ENCODE measurements around the gene DSG1.
"Not testable (repeated sequence)": the region's sequence is repeated elsewhere in the genome, so short reads cannot be mapped to it uniquely, and the experiment has no call there.

The DSG1 gene

DNA sequence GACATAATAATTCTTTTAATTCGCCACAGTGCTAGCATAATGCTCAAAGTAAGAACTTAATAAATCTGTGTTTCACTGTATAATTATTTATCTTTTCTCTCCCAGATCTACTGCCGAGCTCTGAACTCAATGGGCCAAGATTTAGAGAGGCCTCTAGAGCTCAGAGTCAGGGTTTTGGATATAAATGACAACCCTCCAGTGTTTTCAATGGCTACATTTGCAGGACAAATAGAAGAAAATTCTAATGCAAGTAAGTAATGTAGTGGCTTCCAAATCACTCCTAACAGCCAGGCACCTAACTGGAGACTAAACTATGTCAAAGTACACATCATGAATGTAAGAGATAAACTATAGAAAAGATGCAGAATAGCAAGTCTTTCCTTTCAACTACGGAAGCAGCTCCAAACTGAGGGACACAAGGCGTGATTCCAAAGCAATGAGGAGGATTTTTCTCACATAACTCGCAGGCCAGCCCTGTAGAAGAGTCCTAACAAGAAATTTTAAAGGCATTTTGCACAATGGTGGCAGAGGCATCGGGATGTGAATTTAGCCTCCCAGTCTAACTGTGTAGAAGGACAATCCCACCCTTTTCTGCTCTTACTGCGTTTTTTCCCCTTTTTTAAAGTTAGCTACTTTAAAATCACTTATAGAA is 12.0 kb downstream of the DSG1 start:
- no peak for DNase-seq (ENCODE audit: low read depth, low spot score)
- Histone ChIP-seq H3K4me1 (ENCODE audit: control insufficient read depth, insufficient read depth, low read length) (no peaks in the 10 kb centered on the region; the same call in 1 of the 2 replicates), H3K36me3 (ENCODE audit: control insufficient read depth, insufficient read depth, low read length) (no peaks in the 10 kb centered on the region), H3K9me3 (ENCODE audit: control insufficient read depth, insufficient read depth, low read length) (no peaks in the 10 kb centered on the region), H3K4me3 (ENCODE audit: low read length) (no peak overlapping the region), H3K27me3 (ENCODE audit: control insufficient read depth, insufficient read depth, low read length) (no peaks in the 10 kb centered on the region), H3K27ac (ENCODE audit: low read length) (no peak overlapping the region)
- no CpG with 5 or more reads among the region's 7 CpGs for WGBS (ENCODE audit: insufficient coverage, insufficient read length)

DNA sequence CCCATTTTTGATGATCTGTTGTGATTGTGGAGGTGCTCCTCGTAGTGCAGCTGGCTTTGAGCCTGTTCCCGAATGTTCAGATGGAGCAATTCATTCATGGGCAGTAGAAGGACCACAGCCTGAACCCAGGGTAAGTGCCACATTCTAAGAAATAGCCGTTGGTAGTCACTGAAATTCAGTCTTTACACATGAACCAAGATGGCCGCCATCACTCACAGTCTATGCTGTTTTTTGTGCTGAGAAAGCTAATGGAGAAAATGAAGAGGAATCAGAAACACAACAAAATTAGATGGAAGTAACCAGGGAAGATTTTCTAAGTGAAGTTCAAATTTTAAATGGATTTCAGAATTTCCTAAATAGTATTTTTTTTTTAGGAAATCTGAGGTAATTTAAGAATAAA is 25.5 kb downstream of the DSG1 start:
- WGBS (ENCODE audit: insufficient coverage, insufficient read length): no CpG with 5 or more reads among the region's 4 CpGs

DNA sequence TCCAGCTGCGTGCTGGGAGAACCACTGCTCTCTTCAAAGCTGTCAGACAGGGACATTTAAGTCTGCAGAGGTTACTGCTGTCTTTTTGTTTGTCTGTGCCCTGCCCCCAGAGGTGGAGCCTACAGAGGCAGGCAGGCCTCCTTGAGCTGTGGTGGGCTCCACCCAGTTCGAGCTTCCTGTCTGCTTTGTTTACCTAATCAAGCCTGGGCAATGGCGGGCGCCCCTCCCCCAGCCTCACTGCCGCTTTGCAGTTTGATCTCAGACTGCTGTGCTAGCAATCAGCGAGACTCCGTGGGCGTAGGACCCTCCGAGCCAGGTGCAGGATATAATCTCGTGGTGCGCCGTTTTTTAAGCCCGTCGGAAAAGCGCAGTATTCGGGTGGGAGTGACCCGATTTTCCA is 35.4 kb downstream of the DSG1 start:
- not testable (repeated sequence) for H3K27ac ChIP-seq (ENCODE audit: low read length); H3K4me1 ChIP-seq (ENCODE audit: control insufficient read depth, insufficient read depth, low read length); H3K4me3 ChIP-seq (ENCODE audit: low read length); H3K9me3 ChIP-seq (ENCODE audit: control insufficient read depth, insufficient read depth, low read length); DNase-seq (ENCODE audit: low read depth, low spot score); H3K36me3 ChIP-seq (ENCODE audit: control insufficient read depth, insufficient read depth, low read length); H3K27me3 ChIP-seq (ENCODE audit: control insufficient read depth, insufficient read depth, low read length)
- no CpG with 5 or more reads among the region's 17 CpGs for WGBS (ENCODE audit: insufficient coverage, insufficient read length)

More for the DNA sequence above, 25.5 kb downstream of the DSG1 start:
- Histone ChIP-seq H3K4me3 (ENCODE audit: low read length) (no peak overlapping the region), H3K9me3 (ENCODE audit: control insufficient read depth, insufficient read depth, low read length) (no peaks in the 10 kb centered on the region), H3K36me3 (ENCODE audit: control insufficient read depth, insufficient read depth, low read length) (no peaks in the 10 kb centered on the region), H3K27ac (ENCODE audit: low read length) (no peak overlapping the region), H3K4me1 (ENCODE audit: control insufficient read depth, insufficient read depth, low read length) (no peaks in the 10 kb centered on the region), H3K27me3 (ENCODE audit: control insufficient read depth, insufficient read depth, low read length) (no peaks in the 10 kb centered on the region)
- no peak for DNase-seq (ENCODE audit: low read depth, low spot score)

DNA sequence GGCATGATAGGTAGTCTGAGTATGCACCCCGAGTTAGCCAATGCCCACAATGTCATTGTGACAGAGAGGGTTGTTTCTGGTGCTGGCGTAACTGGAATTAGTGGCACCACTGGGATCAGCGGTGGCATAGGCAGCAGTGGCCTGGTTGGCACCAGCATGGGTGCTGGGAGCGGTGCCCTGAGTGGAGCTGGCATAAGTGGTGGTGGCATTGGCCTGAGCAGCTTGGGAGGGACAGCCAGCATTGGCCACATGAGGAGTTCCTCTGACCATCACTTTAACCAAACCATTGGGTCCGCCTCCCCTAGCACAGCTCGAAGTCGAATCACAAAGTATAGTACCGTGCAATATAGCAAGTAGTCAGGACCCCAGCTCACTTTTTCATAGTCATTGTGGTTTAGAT is 37.0 kb downstream of the DSG1 start:
- no peaks in the 10 kb centered on the region; the same call in 1 of the 2 replicates for H3K9me3 ChIP-seq (ENCODE audit: control insufficient read depth, insufficient read depth, low read length)
- H3K36me3 ChIP-seq (ENCODE audit: control insufficient read depth, insufficient read depth, low read length): no peaks in the 10 kb centered on the region
- no peak for DNase-seq (ENCODE audit: low read depth, low spot score)
- H3K27ac ChIP-seq (ENCODE audit: low read length): no peak overlapping the region
- no peak overlapping the region for H3K4me3 ChIP-seq (ENCODE audit: low read length)
- no peaks in the 10 kb centered on the region for H3K27me3 ChIP-seq (ENCODE audit: control insufficient read depth, insufficient read depth, low read length)
- no CpG with 5 or more reads among the region's 8 CpGs for WGBS (ENCODE audit: insufficient coverage, insufficient read length)
- no peaks in the 10 kb centered on the region for H3K4me1 ChIP-seq (ENCODE audit: control insufficient read depth, insufficient read depth, low read length)

DNA sequence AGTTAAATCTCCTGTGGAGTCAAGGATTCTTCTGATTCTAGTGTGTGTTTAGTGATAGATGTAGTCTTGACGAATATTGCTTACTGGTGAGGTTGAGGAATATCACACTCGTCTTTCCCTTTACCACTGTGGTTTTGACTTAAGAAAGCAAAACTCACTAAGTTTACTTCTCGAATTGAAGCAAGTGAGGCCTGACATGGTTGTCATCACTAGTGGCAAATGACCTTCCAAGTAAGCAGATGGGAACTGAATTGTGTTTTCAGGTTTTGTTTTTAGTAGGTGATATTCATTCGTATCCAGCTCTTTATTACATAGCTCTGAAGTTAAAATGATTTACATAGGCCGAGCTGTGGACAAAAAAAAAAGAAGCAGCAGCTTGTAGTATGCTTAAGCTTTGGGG is 38.1 kb downstream of the DSG1 start:
- Histone ChIP-seq H3K27me3 (ENCODE audit: control insufficient read depth, insufficient read depth, low read length) (no peaks in the 10 kb centered on the region), H3K4me3 (ENCODE audit: low read length) (no peak overlapping the region), H3K4me1 (ENCODE audit: control insufficient read depth, insufficient read depth, low read length) (no peaks in the 10 kb centered on the region), H3K27ac (ENCODE audit: low read length) (no peak overlapping the region), H3K36me3 (ENCODE audit: control insufficient read depth, insufficient read depth, low read length) (no peaks in the 10 kb centered on the region), H3K9me3 (ENCODE audit: control insufficient read depth, insufficient read depth, low read length) (no peaks in the 10 kb centered on the region; the same call in 1 of the 2 replicates)
- no peak for DNase-seq (ENCODE audit: low read depth, low spot score)
- WGBS (ENCODE audit: insufficient coverage, insufficient read length): no CpG with 5 or more reads among the region's 5 CpGs

DNA sequence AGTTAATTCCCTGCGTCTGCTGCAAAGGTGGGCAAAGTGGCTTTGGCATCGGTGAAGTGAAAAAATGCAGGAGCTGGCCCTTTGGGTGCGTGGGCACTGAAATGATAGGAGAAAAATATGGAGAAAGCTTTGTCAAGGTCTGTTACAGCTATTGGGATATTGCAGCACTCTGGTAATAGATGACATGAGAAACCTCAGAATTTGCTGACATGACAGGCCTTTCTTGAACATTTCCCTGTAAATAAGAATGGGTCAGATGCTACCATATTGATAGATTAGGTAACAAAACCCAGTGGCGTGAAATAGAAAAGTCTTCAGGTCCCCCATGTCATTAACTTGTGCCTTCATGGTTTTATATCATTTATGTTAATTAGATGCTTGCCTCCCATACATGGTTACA is 46.2 kb downstream of the DSG1 start:
- no CpG with 5 or more reads among the region's 4 CpGs for WGBS (ENCODE audit: insufficient coverage, insufficient read length)
- Histone ChIP-seq H3K9me3 (ENCODE audit: control insufficient read depth, insufficient read depth, low read length) (no peaks in the 10 kb centered on the region), H3K36me3 (ENCODE audit: control insufficient read depth, insufficient read depth, low read length) (no peaks in the 10 kb centered on the region), H3K4me3 (ENCODE audit: low read length) (no peak overlapping the region), H3K27me3 (ENCODE audit: control insufficient read depth, insufficient read depth, low read length) (no peaks in the 10 kb centered on the region), H3K4me1 (ENCODE audit: control insufficient read depth, insufficient read depth, low read length) (no peaks in the 10 kb centered on the region), H3K27ac (ENCODE audit: low read length) (no peak overlapping the region)
- DNase-seq (ENCODE audit: low read depth, low spot score): no peak

DNA sequence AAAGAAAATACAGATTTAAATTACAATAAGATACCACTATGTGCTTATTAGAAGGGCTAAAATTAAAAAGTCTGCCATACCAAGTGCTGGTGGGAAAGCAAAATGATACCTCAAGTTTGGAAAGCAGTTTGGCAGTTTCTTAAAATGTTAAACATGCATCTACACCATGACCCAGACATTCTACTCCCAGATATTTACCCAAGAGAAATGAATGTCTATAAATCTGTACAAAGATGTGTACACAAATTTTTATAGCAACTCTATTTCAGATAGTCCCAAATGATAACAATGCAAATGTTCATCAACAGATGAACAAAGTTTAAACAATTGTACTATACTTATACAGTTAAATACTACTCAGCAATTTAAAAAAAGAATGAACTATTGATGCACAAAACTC is 51.5 kb downstream of the DSG1 start:
- Histone ChIP-seq H3K4me3 (ENCODE audit: low read length) (no peak overlapping the region), H3K9me3 (ENCODE audit: control insufficient read depth, insufficient read depth, low read length) (no peaks in the 10 kb centered on the region), H3K27me3 (ENCODE audit: control insufficient read depth, insufficient read depth, low read length) (no peaks in the 10 kb centered on the region), H3K27ac (ENCODE audit: low read length) (no peak overlapping the region), H3K36me3 (ENCODE audit: control insufficient read depth, insufficient read depth, low read length) (no peaks in the 10 kb centered on the region), H3K4me1 (ENCODE audit: control insufficient read depth, insufficient read depth, low read length) (no peaks in the 10 kb centered on the region)
- no peak for DNase-seq (ENCODE audit: low read depth, low spot score)

DNA sequence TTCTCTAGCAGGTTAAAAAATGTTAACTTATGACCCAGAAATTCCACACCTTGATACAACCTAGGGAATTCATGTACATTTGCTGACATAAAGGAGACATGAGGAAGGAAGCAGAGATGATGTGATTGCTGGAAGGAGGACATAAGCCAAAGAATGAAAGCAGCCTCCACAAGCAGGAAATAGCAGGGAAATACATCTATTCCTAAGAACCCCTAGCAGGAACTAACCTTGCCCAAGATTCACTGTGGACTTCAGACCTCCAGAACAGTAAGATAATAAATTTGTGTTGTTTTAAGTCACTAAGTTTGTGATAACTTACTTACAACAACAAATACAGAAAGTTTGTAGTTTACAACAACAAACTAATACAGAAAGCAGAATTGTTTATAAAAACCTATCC is 54.0 kb downstream of the DSG1 start:
- Histone ChIP-seq H3K4me1 (ENCODE audit: control insufficient read depth, insufficient read depth, low read length) (no peaks in the 10 kb centered on the region), H3K9me3 (ENCODE audit: control insufficient read depth, insufficient read depth, low read length) (no peaks in the 10 kb centered on the region), H3K27ac (ENCODE audit: low read length) (no peak overlapping the region), H3K4me3 (ENCODE audit: low read length) (no peak overlapping the region), H3K36me3 (ENCODE audit: control insufficient read depth, insufficient read depth, low read length) (no peaks in the 10 kb centered on the region), H3K27me3 (ENCODE audit: control insufficient read depth, insufficient read depth, low read length) (no peaks in the 10 kb centered on the region)
- DNase-seq (ENCODE audit: low read depth, low spot score): no peak

DNA sequence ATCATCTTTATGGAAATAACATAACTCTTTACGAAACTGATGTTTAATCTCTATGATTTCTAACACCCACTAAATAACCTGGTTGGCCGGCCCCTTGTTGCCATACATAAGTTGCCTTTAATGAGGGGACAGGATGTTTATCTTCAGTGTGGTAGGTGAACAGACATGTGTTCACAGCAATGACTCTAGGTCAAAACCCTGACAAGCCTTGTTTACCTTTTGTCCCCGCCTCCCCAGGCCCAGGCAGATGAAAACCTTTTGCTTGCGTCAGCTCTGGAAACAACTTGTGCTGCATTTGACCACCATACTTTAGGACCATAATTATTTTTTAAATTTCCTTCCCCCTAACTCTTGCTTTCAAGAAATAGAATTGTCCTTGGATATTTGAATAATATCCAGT is 55.7 kb downstream of the DSG1 start:
- no peak overlapping the region for H3K27ac ChIP-seq (ENCODE audit: low read length)
- no peaks in the 10 kb centered on the region for H3K27me3 ChIP-seq (ENCODE audit: control insufficient read depth, insufficient read depth, low read length)
- H3K36me3 ChIP-seq (ENCODE audit: control insufficient read depth, insufficient read depth, low read length): no peaks in the 10 kb centered on the region
- no peak for DNase-seq (ENCODE audit: low read depth, low spot score)
- H3K4me1 ChIP-seq (ENCODE audit: control insufficient read depth, insufficient read depth, low read length): no peaks in the 10 kb centered on the region
- H3K4me3 ChIP-seq (ENCODE audit: low read length): no peak overlapping the region
- no peaks in the 10 kb centered on the region for H3K9me3 ChIP-seq (ENCODE audit: control insufficient read depth, insufficient read depth, low read length)
- no CpG with 5 or more reads among the region's 4 CpGs for WGBS (ENCODE audit: insufficient coverage, insufficient read length)

DNA sequence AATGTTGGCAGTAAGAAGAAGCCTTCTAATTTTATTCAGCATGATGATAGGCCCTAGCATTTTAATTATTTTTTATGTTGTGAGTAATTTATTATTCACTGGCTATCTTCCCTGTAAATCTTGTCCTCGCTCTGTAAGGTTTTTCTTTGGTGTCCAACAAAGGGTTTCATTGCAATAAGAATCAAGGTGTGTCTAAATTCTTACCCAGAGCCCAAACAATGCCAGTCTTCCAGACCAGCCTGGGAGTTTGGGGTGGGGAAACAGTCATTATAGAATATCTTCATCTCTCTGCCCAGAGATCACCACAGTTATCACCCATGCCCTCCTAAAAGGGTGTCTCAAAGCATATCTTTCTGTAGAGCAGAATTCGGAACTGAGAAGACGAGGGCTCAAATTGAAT is 58.5 kb downstream of the DSG1 start, which contains the start of gene DSG4:
Gene DSG4, plus strand, starts transcription at position 301 of the 400 bp plus-strand sequence. CDS start 135 bp downstream, outside the sequence.
- WGBS (ENCODE audit: insufficient coverage, insufficient read length): no CpG with 5 or more reads among the region's 3 CpGs

DNA sequence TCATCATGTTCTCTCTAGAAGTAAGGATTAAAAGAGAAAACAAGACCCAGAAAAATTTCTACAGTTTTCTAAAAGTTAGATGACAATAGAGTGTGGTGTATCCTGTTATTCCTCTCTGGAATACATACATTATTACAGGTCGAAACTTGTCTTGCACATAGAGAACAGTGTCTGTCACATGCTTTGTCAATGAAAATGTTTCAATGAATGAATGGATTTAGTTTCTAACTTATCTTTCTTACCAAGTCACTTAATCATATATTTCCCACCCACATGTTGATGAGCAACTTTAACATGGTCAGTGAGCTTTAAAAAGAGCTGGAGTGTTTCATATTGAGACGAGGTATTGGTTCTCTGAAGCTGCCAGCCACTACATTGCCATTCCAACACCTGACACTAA is 63.0 kb downstream of the DSG1 start:
- H3K4me3 ChIP-seq (ENCODE audit: low read length): no peak overlapping the region
- DNase-seq (ENCODE audit: low read depth, low spot score): no peak
- H3K4me1 ChIP-seq (ENCODE audit: control insufficient read depth, insufficient read depth, low read length): no peaks in the 10 kb centered on the region
- WGBS (ENCODE audit: insufficient coverage, insufficient read length): no CpG with 5 or more reads among the region's 2 CpGs
- H3K27me3 ChIP-seq (ENCODE audit: control insufficient read depth, insufficient read depth, low read length): no peaks in the 10 kb centered on the region
- H3K9me3 ChIP-seq (ENCODE audit: control insufficient read depth, insufficient read depth, low read length): no peaks in the 10 kb centered on the region
- H3K36me3 ChIP-seq (ENCODE audit: control insufficient read depth, insufficient read depth, low read length): no peaks in the 10 kb centered on the region
- H3K27ac ChIP-seq (ENCODE audit: low read length): no peak overlapping the region

More for the DNA sequence above, 58.5 kb downstream of the DSG1 start, which contains the start of gene DSG4:
- no peak within 1 kb of the TSS for H3K27ac ChIP-seq (ENCODE audit: low read length)
- DNase-seq (ENCODE audit: low read depth, low spot score): no peak
- no peaks in the 10 kb centered on the region for H3K9me3 ChIP-seq (ENCODE audit: control insufficient read depth, insufficient read depth, low read length)
- H3K4me3 ChIP-seq (ENCODE audit: low read length): no peak within 1 kb of the TSS
- H3K4me1 ChIP-seq (ENCODE audit: control insufficient read depth, insufficient read depth, low read length): no peaks in the 10 kb centered on the region
- no peaks in the 10 kb centered on the region for H3K27me3 ChIP-seq (ENCODE audit: control insufficient read depth, insufficient read depth, low read length)
- no peaks in the 10 kb centered on the region for H3K36me3 ChIP-seq (ENCODE audit: control insufficient read depth, insufficient read depth, low read length)
